Activated CD8-positive, alpha-beta memory T cell treated with anti-CD3 and anti-CD28 coated beads, Interleukin-2, amount 50 U/mL, for 48 hours (primary cell): ENCODE data around the gene NACC2.

Experiments
- DNase-seq: peaks from one replicate; pipeline ENCODE4 v3.0.0-alpha.2; 2020

Gene NACC2

GRCh38 chr9:136095070-136096058, at the start of gene NACC2:
TSS of gene NACC2 (minus strand) at chr9:136095289. CDS start at chr9:136050521, 44,768 bp downstream.
- DNase-seq: no peak

GRCh38 chr9:136144450-136144849, 49.4 kb upstream of the NACC2 start:
- no peak for DNase-seq

- no peak for DNase-seq
These were observed 48.3 kb upstream of the NACC2 start for GRCh38 chr9:136143215-136144001.

- no peak for DNase-seq
These were observed 47.7 kb upstream of the NACC2 start for GRCh38 chr9:136142859-136143214.

GRCh38 chr9:136142414-136142796, 47.3 kb upstream of the NACC2 start:
- no peak for DNase-seq

GRCh38 chr9:136141682-136142413, 46.8 kb upstream of the NACC2 start:
- DNase-seq: no peak

GRCh38 chr9:136140966-136141365, 45.9 kb upstream of the NACC2 start:
- no peak for DNase-seq

- no peak for DNase-seq
These were observed 45.0 kb upstream of the NACC2 start for GRCh38 chr9:136140046-136140445.

GRCh38 chr9:136138566-136138965, 43.5 kb upstream of the NACC2 start:
- peak; percentile 87 for DNase-seq

GRCh38 chr9:136137321-136138265, 42.5 kb upstream of the NACC2 start:
- DNase-seq: no peak

- no peak for DNase-seq
These were observed 41.2 kb upstream of the NACC2 start for GRCh38 chr9:136136127-136136925.

- no peak for DNase-seq
These were observed 40.4 kb upstream of the NACC2 start for GRCh38 chr9:136135326-136136126.

GRCh38 chr9:136133959-136134484, 38.9 kb upstream of the NACC2 start:
- DNase-seq: no peak

GRCh38 chr9:136133191-136133958, 38.3 kb upstream of the NACC2 start:
- no peak for DNase-seq

GRCh38 chr9:136132512-136133050, 37.5 kb upstream of the NACC2 start:
- no peak for DNase-seq

GRCh38 chr9:136131629-136132511, 36.8 kb upstream of the NACC2 start:
- no peak for DNase-seq

GRCh38 chr9:136129176-136129575, 34.1 kb upstream of the NACC2 start:
- DNase-seq: no peak

GRCh38 chr9:136128436-136128835, 33.3 kb upstream of the NACC2 start:
- no peak for DNase-seq
